T-helper 1 cell treated with Interleukin-12 subunit alpha and Interleukin-12 subunit beta and Interleukin-4 antibody, amounts not matched to agents 30 μg/mL and 1 μg/mL, for 36 hours (primary cell): ENCODE data around the gene SFTA2.

Experiments used
- H3K27ac Mint-ChIP-seq: one replicate; pipeline ENCODE4 v1.8.0; 2021; ENCODE audit warnings: mild to moderate bottlenecking, mixed read lengths
- H3K27me3 Mint-ChIP-seq: one replicate; pipeline ENCODE4 v1.8.0; 2021; ENCODE audit warnings: low read depth, mixed read lengths
- H3K36me3 Mint-ChIP-seq: one replicate; pipeline ENCODE4 v1.8.0; 2021; ENCODE audit warnings: low read depth, mixed read lengths
- H3K4me1 Mint-ChIP-seq: one replicate; pipeline ENCODE4 v1.8.0; 2021; ENCODE audit warnings: low read depth, mixed read lengths
- H3K4me3 Mint-ChIP-seq: one replicate; pipeline ENCODE4 v1.8.0; 2021; ENCODE audit warnings: mild to moderate bottlenecking, moderate library complexity, mixed read lengths
- H3K9me3 Mint-ChIP-seq: one replicate; pipeline ENCODE4 v1.8.0; 2021; ENCODE audit warnings: mixed read lengths

Gene SFTA2

DNA sequence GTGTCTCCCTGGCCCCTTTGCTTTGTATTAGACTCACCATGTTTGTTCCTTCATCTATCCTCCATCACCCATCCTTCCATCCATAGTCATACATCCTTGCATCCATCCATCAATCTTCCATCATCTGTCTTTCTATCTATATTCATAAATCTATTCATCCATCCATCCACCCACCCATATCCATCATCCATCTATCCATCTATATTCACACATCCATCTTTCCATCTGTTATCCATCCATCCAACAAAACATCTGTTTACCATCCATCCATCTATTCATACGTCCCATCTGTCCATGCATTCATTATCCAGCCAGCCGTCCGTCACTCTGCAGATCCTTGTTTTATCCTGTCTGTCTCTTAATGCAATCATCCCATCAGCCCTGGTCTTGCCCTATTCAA lies 37.0 kb downstream of the SFTA2 start:
- Mint-ChIP-seq H3K4me1 (no peaks in the 10 kb centered on the region), H3K36me3 (peaks cover 5% of the 10 kb centered on the region), H3K27ac (no peak overlapping the region), H3K9me3 (no peaks in the 10 kb centered on the region), H3K4me3 (no peak overlapping the region), H3K27me3 (no peaks in the 10 kb centered on the region)

DNA sequence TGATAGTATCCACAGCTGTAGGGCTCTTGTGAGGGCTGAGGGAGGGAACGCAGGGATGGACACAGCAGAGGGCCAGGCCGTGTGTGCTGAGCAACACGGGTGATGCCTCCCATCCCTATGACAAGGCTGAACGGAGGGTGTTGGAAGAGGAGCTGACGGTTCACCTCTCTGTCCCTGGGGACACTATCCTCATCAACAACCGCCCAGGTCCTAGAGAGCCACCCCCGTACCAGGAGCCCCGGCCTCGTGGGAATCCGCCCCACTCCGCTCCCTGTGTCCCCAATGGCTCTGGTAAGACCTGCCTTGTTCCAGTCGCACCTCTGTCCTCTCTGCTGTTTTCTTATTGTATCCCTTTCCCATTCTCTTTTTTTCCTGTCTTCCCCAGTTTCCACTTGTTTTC lies 37.6 kb downstream of the SFTA2 start:
- no peak overlapping the region for H3K4me3 Mint-ChIP-seq
- no peaks in the 10 kb centered on the region for H3K9me3 Mint-ChIP-seq
- no peak overlapping the region for H3K27ac Mint-ChIP-seq
- H3K36me3 Mint-ChIP-seq: peaks cover 5% of the 10 kb centered on the region
- H3K27me3 Mint-ChIP-seq: no peaks in the 10 kb centered on the region
- no peaks in the 10 kb centered on the region for H3K4me1 Mint-ChIP-seq

DNA sequence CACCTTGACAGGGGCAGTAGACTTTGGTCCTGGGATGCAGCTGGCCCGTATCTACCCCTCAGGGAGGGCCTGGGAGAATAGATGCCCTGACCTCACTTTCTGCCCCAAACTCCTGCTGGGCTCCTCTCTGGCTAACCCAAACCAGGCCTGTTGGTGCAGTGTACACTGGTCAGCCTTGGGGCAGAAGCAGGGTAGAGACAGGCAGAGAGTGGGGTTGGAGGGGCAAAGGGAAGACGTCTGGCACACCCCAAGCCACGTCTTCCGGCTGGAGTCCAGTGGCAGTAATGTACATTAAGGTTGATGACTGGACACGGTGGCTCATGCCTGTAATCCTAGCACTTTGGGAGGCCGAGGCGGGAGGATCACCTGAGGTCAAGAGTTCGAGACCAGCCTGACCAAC lies 38.3 kb downstream of the SFTA2 start:
- no peaks in the 10 kb centered on the region for H3K9me3 Mint-ChIP-seq
- H3K27ac Mint-ChIP-seq: no peak overlapping the region
- H3K4me1 Mint-ChIP-seq: no peaks in the 10 kb centered on the region
- no peaks in the 10 kb centered on the region for H3K27me3 Mint-ChIP-seq
- H3K36me3 Mint-ChIP-seq: peaks cover 5% of the 10 kb centered on the region
- H3K4me3 Mint-ChIP-seq: no peak overlapping the region

DNA sequence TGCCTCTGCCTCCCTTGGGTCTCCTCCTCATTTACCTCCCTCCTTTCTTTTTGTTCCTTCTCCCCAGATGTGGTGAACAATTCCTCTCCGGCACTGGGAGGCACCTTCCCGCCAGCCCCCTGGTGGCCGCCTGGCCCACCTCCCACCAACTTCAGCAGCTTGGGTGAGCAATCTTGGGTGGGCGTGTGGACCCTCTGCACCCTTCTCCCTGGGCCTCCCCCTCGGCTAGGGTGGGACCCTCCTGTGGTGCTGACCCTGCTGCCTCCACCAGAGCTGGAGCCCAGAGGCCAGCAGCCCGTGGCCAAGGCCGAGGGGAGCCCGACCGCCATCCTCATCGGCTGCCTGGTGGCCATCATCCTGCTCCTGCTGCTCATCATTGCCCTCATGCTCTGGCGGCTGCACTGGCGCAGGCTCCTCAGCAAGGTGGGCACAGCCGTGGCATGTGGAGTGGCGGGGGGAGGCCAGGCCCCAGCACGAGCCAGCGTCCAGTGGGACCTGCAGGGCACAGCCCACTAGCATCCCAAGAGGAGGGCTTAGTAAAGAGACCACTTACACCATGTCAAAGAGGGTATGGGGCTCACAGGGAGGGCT lies 38.9 kb downstream of the SFTA2 start:
- H3K36me3 Mint-ChIP-seq: peaks cover 2% of the 10 kb centered on the region
- H3K4me1 Mint-ChIP-seq: no peaks in the 10 kb centered on the region
- H3K27me3 Mint-ChIP-seq: no peaks in the 10 kb centered on the region
- no peak overlapping the region for H3K27ac Mint-ChIP-seq
- no peaks in the 10 kb centered on the region for H3K9me3 Mint-ChIP-seq
- no peak overlapping the region for H3K4me3 Mint-ChIP-seq

DNA sequence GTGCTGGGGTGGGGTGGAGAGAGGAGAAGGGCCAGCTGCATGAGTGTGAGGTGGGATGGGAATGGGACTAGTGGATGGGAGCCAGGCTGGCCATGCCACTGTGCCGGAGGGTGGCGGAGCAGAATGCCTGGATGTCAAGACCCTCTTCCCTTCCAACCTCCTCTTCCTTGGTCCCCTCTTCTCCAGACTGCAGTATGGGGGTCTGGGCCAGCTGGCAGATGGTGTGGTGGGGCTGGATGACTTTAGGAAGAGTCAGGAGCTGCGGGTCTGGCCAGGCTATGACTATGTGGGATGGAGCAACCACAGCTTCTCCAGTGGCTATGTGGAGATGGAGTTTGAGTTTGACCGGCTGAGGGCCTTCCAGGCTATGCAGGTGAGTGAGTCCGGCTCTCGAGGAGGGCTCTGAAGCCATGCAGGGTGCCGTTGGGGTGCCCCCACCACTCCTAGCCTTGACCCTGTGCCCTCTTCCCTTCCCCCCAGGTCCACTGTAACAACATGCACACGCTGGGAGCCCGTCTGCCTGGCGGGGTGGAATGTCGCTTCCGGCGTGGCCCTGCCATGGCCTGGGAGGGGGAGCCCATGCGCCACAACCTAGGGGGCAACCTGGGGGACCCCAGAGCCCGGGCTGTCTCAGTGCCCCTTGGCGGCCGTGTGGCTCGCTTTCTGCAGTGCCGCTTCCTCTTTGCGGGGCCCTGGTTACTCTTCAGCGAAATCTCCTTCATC lies 40.0 kb downstream of the SFTA2 start:
- Mint-ChIP-seq H3K9me3 (no peaks in the 10 kb centered on the region), H3K36me3 (peaks cover 2% of the 10 kb centered on the region), H3K27me3 (no peaks in the 10 kb centered on the region), H3K27ac (no peak overlapping the region), H3K4me3 (no peak overlapping the region), H3K4me1 (no peaks in the 10 kb centered on the region)

DNA sequence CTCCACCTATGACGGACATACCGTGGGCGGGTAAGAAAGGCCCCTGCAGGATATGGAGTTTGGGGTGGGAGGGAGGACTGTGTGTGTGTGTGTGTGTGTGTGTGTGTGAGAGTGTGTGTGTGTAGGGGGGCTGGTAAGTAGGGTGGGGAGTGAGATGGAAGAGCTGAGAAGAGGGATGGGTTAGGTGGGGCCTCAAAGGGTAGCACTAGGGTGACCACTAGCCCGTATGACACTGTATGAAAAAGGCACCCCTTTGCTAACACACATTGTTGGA lies 40.6 kb downstream of the SFTA2 start:
- H3K36me3 Mint-ChIP-seq: peaks cover 2% of the 10 kb centered on the region
- no peaks in the 10 kb centered on the region for H3K9me3 Mint-ChIP-seq
- H3K27ac Mint-ChIP-seq: no peak overlapping the region
- H3K27me3 Mint-ChIP-seq: peaks cover 4% of the 10 kb centered on the region
- H3K4me1 Mint-ChIP-seq: peaks cover 3% of the 10 kb centered on the region
- H3K4me3 Mint-ChIP-seq: no peak overlapping the region

DNA sequence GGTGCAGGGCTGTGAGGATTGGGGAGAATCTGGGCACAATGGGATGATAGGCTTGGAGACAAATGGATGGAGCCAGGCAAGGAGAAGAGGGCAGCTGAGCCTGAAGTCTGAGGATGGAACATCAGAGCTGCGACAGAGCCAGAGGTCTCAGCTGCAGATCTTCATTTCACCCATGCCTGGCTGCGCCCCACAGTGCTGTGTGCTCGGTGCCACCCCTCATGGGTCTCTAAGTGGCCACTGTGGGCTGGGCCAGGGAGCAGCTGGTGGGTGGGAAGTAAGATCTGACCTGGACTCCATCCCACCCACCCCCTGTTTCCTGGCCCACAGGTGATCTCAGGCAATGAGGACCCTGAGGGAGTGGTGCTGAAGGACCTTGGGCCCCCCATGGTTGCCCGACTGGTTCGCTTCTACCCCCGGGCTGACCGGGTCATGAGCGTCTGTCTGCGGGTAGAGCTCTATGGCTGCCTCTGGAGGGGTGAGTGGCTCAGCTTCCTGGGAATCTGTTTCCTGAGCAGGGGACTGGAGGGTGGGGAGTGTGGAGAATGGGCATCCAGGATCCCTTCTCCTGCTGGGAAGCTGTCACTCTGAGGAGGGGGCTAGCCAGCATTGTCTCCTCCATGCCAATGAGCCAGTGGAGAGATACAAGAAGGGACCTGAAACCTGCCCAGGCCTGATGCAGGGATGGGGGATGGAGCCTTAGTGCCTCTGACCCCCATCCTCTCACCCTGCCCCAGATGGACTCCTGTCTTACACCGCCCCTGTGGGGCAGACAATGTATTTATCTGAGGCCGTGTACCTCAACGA lies 41.1 kb downstream of the SFTA2 start:
- Mint-ChIP-seq H3K9me3 (no peaks in the 10 kb centered on the region), H3K36me3 (peaks cover 2% of the 10 kb centered on the region), H3K4me3 (no peak overlapping the region), H3K27me3 (peaks cover 6% of the 10 kb centered on the region), H3K4me1 (peaks cover 9% of the 10 kb centered on the region), H3K27ac (no peak overlapping the region)

DNA sequence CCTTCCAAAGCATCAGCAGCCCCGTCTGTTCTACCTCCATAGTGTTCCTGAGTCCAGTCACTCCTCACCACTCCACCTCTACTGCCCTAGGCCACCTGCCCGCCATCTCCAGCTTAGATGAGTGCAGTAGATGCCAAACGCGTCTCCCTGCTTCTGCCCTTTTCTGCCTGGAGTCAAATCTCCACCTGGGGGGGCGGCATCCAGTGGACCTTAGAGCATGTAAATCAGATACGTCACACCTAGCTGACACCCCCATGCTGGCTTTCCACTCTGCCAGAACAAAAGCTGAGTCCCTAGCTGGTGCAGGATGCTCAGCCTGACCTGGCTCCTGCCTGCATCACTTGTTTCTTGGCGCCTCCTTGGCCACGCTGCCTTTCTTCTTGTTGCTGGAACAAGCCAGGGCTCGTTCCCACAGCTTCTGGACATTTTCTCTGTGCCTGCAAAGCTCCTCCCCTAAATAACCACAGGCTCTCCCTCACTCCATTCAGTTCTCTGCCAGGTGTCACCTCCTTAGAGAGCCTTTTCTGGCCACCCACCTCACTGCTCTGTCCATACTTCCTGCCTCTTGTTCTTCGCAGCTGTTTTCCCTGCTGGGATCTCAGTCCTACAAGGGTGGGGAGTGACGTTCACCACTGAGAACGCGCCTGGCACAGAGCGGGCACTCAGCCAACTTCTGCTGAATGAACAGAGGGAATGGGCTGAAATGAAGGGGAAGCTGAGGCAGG lies 41.9 kb downstream of the SFTA2 start:
- Mint-ChIP-seq H3K27me3 (peaks cover 12% of the 10 kb centered on the region), H3K27ac (no peak overlapping the region), H3K9me3 (no peaks in the 10 kb centered on the region), H3K36me3 (peaks cover 6% of the 10 kb centered on the region), H3K4me1 (peaks cover 15% of the 10 kb centered on the region), H3K4me3 (no peak overlapping the region)

DNA sequence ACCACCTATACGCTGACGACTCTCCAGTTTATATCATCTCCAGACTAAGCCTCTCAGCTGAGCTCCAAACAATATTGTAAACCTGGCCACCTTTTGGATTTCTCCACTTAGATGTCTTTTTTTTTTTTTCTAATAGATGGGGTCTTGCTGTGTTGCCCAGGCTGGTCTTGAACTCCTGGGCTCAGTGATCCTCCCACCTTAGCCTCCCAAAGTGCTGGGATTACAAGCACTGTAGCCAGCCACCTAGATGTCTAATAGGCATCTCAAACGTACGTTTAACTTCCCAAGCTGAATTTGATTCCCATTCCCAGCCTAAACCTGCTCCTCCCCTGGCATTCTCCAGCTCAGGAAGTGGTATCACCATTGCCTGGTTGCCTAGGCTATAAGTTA lies 42.5 kb downstream of the SFTA2 start:
- H3K27ac Mint-ChIP-seq: no peak overlapping the region
- H3K36me3 Mint-ChIP-seq: peaks cover 5% of the 10 kb centered on the region
- no peak overlapping the region for H3K4me3 Mint-ChIP-seq
- no peaks in the 10 kb centered on the region for H3K9me3 Mint-ChIP-seq
- peaks cover 12% of the 10 kb centered on the region for H3K27me3 Mint-ChIP-seq
- peaks cover 15% of the 10 kb centered on the region for H3K4me1 Mint-ChIP-seq

DNA sequence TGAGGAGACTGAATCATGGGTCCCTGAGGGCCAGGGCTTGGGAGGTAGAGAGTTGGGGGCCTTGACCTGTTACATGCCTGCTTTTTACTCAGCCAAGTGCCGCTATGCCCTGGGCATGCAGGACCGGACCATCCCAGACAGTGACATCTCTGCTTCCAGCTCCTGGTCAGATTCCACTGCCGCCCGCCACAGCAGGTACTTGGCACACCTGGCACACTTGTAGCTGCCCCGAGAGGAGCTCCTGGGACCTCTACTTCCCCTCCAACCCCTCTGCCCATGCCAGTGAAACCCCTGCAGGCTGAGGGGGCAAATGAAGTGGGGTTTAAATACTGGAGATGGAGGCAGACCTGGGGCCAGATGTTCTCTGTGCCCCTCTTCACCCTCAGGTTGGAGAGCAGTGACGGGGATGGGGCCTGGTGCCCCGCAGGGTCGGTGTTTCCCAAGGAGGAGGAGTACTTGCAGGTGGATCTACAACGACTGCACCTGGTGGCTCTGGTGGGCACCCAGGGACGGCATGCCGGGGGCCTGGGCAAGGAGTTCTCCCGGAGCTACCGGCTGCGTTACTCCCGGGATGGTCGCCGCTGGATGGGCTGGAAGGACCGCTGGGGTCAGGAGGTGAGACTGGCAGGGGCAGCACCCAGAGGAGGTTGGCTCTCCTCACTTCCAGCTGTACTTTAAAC lies 43.0 kb downstream of the SFTA2 start:
- peaks cover 12% of the 10 kb centered on the region for H3K27me3 Mint-ChIP-seq
- H3K9me3 Mint-ChIP-seq: no peaks in the 10 kb centered on the region
- H3K4me3 Mint-ChIP-seq: no peak overlapping the region
- H3K36me3 Mint-ChIP-seq: peaks cover 5% of the 10 kb centered on the region
- H3K27ac Mint-ChIP-seq: no peak overlapping the region
- H3K4me1 Mint-ChIP-seq: peaks cover 15% of the 10 kb centered on the region

DNA sequence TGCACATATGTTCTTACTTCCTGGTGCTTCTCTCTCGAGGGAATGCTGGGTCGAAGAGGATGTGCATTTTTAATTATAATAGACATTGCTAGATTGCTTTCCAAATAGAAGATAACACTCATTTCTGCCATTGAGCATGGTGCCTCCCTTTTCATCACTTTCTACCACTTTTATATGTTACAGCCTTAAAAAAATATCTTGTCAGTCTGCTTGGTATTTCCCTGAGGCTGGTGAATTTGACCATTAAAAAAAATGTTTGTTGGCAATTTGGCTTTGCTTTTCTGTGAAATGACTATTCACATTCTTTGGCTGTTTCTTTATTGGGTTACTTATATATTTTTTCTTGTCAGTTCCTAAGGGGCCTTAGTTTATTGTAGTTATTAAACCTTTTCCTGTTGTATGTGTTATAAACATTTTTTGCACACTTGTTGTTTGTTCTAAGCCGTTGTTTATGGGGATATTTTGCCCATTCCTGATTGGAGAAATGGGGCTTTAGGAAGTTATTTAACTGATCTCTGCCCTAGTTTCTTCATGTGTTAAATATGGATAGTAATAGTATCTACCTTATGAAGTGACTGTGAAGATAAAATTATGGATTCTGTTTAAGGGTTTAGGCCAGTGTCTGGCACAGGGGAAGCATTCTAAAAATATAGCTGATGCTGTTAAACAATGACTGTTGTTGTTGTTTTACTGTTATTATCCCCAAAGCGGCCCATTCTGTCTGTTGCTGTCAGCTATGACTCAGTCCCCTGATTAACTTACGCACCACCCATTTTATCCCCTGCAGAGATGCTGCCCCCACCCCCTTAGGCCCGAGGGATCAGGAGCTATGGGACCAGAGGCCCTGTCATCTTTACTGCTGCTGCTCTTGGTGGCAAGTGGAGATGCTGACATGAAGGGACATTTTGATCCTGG lies 43.8 kb downstream of the SFTA2 start:
- peaks cover 20% of the 10 kb centered on the region for H3K4me1 Mint-ChIP-seq
- peaks cover 12% of the 10 kb centered on the region for H3K27me3 Mint-ChIP-seq
- H3K9me3 Mint-ChIP-seq: no peaks in the 10 kb centered on the region

DNA sequence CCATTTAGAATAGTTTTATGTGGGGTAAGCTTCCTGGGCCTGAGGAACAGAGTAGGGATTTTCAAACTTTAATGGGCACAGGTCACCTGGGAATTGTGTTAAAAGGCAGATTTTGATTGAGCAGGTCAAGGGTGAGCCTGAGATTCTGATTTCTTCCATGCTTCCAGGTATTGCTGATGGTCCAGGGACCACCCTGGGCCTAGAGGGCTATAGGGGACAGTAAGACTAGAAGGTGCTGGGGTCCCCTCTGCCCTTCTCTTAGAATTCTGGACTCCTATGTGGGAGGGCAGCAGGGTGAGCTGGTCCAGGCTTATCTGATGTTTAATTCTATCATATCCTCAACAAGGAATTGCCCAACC lies 45.1 kb downstream of the SFTA2 start:
- Mint-ChIP-seq H3K36me3 (peaks cover 5% of the 10 kb centered on the region), H3K27me3 (peaks cover 12% of the 10 kb centered on the region), H3K27ac (no peak overlapping the region)

More for the DNA sequence above, 43.8 kb downstream of the SFTA2 start:
- no peak overlapping the region for H3K27ac Mint-ChIP-seq
- no peak overlapping the region for H3K4me3 Mint-ChIP-seq
- peaks cover 5% of the 10 kb centered on the region for H3K36me3 Mint-ChIP-seq

DNA sequence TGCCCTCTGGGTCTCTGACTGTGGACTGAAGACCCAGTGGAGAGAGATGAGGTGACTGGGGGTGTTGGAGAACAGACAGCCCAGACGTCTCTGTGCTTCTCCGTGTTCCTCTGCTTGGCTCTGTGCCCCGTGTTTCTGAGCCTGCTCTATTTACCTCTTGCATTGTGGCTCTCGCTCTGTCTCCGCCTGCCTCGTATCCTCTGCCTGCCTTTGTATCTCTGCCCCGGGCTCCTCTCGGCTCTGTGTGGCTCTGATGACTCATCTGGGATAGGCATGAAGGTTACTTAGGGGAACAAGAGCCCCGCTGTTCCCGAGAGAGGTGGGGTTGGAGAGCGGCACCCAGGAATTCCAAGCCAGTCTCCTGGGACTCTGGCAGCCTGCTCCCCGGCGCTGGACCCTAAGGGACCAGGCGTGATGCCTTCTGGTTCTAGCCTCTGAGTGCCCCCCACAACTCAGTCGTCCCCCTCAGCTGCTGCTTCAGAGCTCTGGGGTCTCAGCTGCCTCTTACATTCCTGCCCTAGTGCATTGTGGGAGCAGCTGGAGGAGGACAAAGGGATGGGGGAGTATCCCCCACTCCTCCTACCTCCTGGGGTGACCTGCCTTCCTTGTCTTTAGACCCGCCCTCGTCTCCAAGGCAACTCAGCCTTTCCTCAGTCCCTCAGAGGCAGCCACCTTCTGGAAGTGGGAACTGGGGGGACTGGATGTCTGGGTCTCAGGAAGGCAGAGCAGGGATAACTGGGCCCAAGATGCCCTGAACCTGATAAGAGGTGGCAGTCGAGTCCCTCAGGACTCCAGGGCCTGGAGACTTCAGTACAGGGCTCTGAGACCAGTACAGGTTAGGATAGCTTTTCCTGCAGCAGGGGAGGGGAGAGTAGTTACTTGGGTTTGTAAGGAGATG lies 45.7 kb downstream of the SFTA2 start:
- H3K4me1 Mint-ChIP-seq: peaks cover 23% of the 10 kb centered on the region
- peak overlapping the region; percentile 64 for H3K27ac Mint-ChIP-seq
- peaks cover 18% of the 10 kb centered on the region for H3K27me3 Mint-ChIP-seq
- H3K9me3 Mint-ChIP-seq: no peaks in the 10 kb centered on the region
- peaks cover 6% of the 10 kb centered on the region for H3K36me3 Mint-ChIP-seq
- H3K4me3 Mint-ChIP-seq: peak overlapping the region; percentile 73

More for the DNA sequence above, 45.1 kb downstream of the SFTA2 start:
- Mint-ChIP-seq H3K4me3 (no peak overlapping the region), H3K9me3 (no peaks in the 10 kb centered on the region), H3K4me1 (peaks cover 23% of the 10 kb centered on the region)
